ENCODE results near the gene ELOF1. TPM values are rescaled to one million over a fixed set of nuclear protein-coding genes. Genes with fewer than 3 reads are reported as not detected.

The ELOF1 gene
- 89.9 to 117 TPM (median 98.9 TPM) in 5 replicates for total RNA-seq (2022; extraction: Qiagen RNA extraction; ENCODE audit: low read depth)

GRCh38 chr19:11558881-11559828 is at the start of gene ELOF1:
Gene ELOF1, minus strand, starts transcription at chr19:11559230. Its CDS starts 4,883 bp downstream, at chr19:11554347.

GRCh38 chr19:11597202-11598102 is 38.4 kb upstream of the ELOF1 start, which contains the start of gene ZNF627:
Gene ZNF627, plus strand, starts transcription at chr19:11597483. Its CDS starts 145 bp downstream, at chr19:11597628.

GRCh38 chr19:11577451-11578257 is 18.6 kb upstream of the ELOF1 start, which contains the start of gene ACP5:
Gene ACP5, minus strand, starts transcription at chr19:11577645. Its CDS starts 328 bp downstream, at chr19:11577317.

GRCh38 chr19:11538232-11539036 is 20.6 kb downstream of the ELOF1 start, which contains the start of gene CNN1:
Gene CNN1, plus strand, starts transcription at chr19:11538851. Its CDS starts 77 bp downstream, at chr19:11538928.

GRCh38 chr19:11528551-11529341 is 30.3 kb downstream of the ELOF1 start, which contains the start of gene ECSIT:
Gene ECSIT, minus strand, starts transcription at chr19:11529134. Its CDS starts 9,964 bp downstream, at chr19:11519170.

GRCh38 chr19:11505504-11506100 is 53.4 kb downstream of the ELOF1 start, which contains the start of gene ZNF653:
Gene ZNF653, minus strand, starts transcription at chr19:11505839. Its CDS starts 53 bp downstream, at chr19:11505786.

Other genes with a start within 250 kb of the ELOF1 start
- gene RAB3D, start 219.6 kb downstream of the ELOF1 start, total RNA-seq (2022; extraction: Qiagen RNA extraction; ENCODE audit: low read depth): 2.5 to 3.9 TPM (median 3.0 TPM) in 5 replicates
- 98.1 to 128 TPM (median 106 TPM) in 5 replicates for gene TMEM205, start 213.0 kb downstream of the ELOF1 start, total RNA-seq (2022; extraction: Qiagen RNA extraction; ENCODE audit: low read depth)
- 4.4 to 7.7 TPM (median 5.0 TPM) in 5 replicates for gene CCDC159, start 212.7 kb downstream of the ELOF1 start, total RNA-seq (2022; extraction: Qiagen RNA extraction; ENCODE audit: low read depth)
- gene PLPPR2, start 203.8 kb downstream of the ELOF1 start, total RNA-seq (2022; extraction: Qiagen RNA extraction; ENCODE audit: low read depth): 8.3 to 11.2 TPM (median 10.5 TPM) in 5 replicates
- 1.7 to 2.7 TPM (median 2.3 TPM) in 5 replicates for gene SWSAP1, start 184.6 kb downstream of the ELOF1 start, total RNA-seq (2022; extraction: Qiagen RNA extraction; ENCODE audit: low read depth)
- 3.7 to 5.8 TPM (median 4.7 TPM) in 5 replicates for gene EPOR, start 174.9 kb downstream of the ELOF1 start, total RNA-seq (2022; extraction: Qiagen RNA extraction; ENCODE audit: low read depth)
- 0.67 to 2.7 TPM (median 2.0 TPM) in 5 replicates for gene RGL3, start 139.9 kb downstream of the ELOF1 start, total RNA-seq (2022; extraction: Qiagen RNA extraction; ENCODE audit: low read depth)
- 0.80 to 1.7 TPM (median 1.1 TPM) in 5 replicates for gene ODAD3, start 124.1 kb downstream of the ELOF1 start, total RNA-seq (2022; extraction: Qiagen RNA extraction; ENCODE audit: low read depth)
- gene PRKCSH, start 123.6 kb downstream of the ELOF1 start, total RNA-seq (2022; extraction: Qiagen RNA extraction; ENCODE audit: low read depth): 246 to 281 TPM (median 260 TPM) in 5 replicates
- gene ELAVL3, start 78.2 kb downstream of the ELOF1 start, total RNA-seq (2022; extraction: Qiagen RNA extraction; ENCODE audit: low read depth): 0.02 to 0.12 TPM (median 0.06 TPM) in 4 of 5 replicates, not detected in the other
- gene ZNF653, start 53.4 kb downstream of the ELOF1 start, total RNA-seq (2022; extraction: Qiagen RNA extraction; ENCODE audit: low read depth): 4.3 to 5.4 TPM (median 4.7 TPM) in 5 replicates
- gene ECSIT, start 30.1 kb downstream of the ELOF1 start, total RNA-seq (2022; extraction: Qiagen RNA extraction; ENCODE audit: low read depth): 30.1 to 36.2 TPM (median 32.5 TPM) in 5 replicates
- gene CNN1, start 20.4 kb downstream of the ELOF1 start, total RNA-seq (2022; extraction: Qiagen RNA extraction; ENCODE audit: low read depth): 0.28 to 0.56 TPM (median 0.44 TPM) in 5 replicates
- gene ACP5, start 18.4 kb upstream of the ELOF1 start, total RNA-seq (2022; extraction: Qiagen RNA extraction; ENCODE audit: low read depth): 0.16 to 0.66 TPM (median 0.17 TPM) in 3 of 5 replicates, not detected in the others
- gene ZNF627, start 38.3 kb upstream of the ELOF1 start, total RNA-seq (2022; extraction: Qiagen RNA extraction; ENCODE audit: low read depth): 2.9 to 4.8 TPM (median 4.1 TPM) in 5 replicates
- gene ZNF823, start 179.7 kb upstream of the ELOF1 start, total RNA-seq (2022; extraction: Qiagen RNA extraction; ENCODE audit: low read depth): 2.6 to 3.3 TPM (median 3.0 TPM) in 5 replicates
- gene ZNF441, start 207.8 kb upstream of the ELOF1 start, total RNA-seq (2022; extraction: Qiagen RNA extraction; ENCODE audit: low read depth): not detected in 5 replicates
- not detected in 5 replicates for gene ZNF491, start 239.3 kb upstream of the ELOF1 start, total RNA-seq (2022; extraction: Qiagen RNA extraction; ENCODE audit: low read depth)

Measured in A549 treated with DMSO at 1 μM for 4 hours (cell line).